HG03039 (cell line): ENCODE measurements around the gene PRELID3B.
A peak's percentile ranks its signal among the peaks of the same experiment; 100 is the strongest.

Experiments
- ATAC-seq: cut with Tn5 transposase; IDR thresholded peaks from one replicate; pipeline ENCODE4 v1.9.1; 2021; ENCODE audit warnings: mild to moderate bottlenecking, moderate library complexity; ENCODE audit not compliant: unreplicated experiment

The PRELID3B gene

DNA sequence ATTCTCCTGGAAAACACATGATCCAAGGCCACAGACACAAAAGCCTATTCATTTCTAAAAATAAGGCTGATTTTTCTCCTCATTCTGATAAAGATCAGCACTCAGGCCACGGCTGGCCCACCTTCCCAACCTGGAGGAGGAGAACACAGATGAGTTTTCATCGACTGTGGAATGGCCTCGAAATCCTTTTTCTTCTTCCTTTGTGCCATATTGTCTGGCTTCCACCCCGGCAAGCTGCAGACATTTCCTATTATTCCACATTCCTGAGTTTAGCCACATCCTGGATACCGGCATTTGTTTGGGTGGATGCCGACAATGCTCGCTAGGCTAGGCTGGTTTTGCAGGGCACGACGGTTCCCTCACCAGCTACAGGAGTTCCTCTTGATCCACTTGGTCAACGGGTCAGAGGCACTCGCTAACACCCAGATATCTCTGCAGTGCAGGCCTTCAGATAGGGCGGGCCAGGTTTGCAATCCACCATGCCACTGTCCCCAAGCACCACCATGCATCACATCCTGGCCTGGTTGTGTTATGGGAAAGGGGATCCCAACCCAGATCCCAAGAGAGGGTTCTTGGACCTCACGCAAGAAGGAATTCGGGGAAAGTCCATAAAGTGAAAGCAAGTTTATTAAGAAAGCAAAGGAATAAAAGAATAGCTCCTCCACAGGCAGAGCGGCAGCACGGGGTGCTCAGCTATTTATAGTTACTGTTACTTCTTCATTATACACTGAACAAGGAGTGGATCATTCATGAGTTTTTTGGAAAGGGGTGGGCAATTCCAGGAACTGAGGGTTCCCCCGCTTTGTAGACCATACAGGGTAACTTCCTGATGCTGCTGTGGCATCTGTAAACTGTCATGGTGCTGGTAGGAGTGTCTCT is 31.4 kb downstream of the PRELID3B start:
- ATAC-seq, result no peak

DNA sequence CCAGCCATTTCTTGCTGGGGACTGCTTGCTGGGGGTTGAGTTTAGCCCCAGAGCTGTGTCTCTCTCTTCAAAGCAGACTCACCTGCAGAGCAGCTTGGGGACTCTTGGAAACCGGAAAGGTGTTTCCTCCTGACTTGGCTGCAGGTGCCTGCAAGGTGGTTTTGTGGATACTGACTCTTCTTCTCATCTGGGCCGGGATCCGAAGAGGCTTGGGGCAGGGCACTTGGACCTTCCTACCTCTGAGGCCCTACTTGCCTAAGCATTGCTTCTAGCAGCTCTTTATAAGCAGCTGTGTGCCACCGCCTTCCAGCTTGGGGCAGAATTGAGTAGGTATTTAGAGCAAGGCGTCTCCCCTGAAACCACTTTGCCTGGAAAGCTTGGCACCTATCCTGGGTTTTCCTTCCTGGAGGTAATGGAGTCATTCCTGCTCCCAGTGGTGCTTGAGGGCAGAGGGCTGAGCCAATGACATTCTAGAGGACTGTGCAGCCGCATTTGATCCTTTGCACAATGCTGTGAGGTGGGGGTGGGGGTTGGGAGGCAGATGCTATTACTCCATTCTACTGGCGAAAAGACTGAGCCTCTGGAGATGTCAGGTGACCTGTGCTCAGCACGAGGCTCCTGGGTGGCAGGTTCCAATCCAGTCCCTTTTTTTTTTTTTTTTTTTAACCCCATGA is 32.1 kb downstream of the PRELID3B start:
- no peak for ATAC-seq

DNA sequence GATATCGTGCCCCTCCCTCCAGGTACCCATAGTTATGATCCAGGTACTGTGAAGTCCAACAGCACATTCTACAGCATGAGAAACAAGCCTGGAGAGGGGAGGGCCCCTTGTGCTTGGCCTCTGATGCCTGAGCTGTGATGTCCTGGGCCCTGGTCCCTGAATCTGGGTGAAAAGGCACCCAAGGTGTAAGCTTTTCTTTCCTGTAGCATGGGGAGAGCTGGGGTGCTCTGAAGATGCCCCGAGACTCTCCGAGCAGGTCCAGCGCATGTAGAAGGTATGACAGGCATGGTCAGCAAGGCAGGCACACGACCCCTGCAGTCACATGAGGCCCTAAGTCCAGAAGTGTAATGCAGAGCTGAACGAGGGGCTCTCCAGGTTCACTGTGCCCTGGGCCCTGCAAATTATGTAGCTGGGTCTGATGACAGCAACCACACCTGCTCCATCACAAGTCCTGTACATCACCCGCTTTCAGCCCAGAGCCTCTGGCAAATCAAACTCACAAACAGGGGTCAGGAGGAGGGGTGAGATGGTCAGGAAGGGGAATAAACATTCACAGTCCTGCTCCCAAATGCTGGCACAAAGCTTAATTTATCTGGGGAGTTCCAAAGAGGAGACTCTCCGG is 33.8 kb downstream of the PRELID3B start:
- no peak for ATAC-seq

DNA sequence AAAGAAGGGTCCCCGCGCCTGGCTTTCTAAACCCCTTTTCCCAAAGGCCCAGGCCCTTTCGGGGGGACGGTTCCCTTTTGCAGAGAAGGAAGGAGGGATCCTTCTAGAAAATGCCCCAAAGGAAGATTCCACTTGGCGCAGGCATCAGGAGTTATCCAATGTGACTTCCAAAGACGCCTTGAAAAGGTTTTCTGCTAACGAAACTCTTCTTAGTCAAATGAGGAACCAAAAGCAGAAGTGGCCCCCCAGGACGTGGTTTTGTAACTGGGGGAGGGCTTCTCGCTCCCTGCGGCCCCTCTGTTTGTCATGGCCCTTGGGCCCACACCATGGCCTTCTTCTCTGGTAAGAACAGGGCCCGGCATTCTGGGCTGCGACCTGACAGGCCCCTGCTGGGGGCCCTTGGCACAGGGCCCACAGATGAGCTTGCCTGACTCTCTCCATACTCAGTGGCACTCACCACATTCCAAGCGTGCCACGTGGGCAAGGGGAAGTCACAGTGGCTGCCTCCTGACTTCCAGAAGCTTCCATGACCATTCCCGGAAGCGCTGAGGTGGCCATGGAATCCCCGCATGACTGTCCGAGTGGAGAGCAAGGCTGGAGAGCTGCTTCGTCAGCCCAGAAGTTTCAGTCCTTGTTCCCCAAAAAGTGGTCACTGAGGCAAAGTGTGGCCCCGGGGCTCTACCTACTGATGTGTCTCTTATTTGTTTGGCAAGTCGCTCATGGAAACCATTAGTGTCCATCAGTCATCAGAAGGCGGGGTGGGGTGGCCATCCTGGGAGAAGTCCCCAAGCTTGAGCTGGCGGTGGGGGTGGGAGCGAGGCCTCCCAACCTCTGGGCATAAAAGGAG is 34.7 kb downstream of the PRELID3B start:
- peak; percentile 30 for ATAC-seq

DNA sequence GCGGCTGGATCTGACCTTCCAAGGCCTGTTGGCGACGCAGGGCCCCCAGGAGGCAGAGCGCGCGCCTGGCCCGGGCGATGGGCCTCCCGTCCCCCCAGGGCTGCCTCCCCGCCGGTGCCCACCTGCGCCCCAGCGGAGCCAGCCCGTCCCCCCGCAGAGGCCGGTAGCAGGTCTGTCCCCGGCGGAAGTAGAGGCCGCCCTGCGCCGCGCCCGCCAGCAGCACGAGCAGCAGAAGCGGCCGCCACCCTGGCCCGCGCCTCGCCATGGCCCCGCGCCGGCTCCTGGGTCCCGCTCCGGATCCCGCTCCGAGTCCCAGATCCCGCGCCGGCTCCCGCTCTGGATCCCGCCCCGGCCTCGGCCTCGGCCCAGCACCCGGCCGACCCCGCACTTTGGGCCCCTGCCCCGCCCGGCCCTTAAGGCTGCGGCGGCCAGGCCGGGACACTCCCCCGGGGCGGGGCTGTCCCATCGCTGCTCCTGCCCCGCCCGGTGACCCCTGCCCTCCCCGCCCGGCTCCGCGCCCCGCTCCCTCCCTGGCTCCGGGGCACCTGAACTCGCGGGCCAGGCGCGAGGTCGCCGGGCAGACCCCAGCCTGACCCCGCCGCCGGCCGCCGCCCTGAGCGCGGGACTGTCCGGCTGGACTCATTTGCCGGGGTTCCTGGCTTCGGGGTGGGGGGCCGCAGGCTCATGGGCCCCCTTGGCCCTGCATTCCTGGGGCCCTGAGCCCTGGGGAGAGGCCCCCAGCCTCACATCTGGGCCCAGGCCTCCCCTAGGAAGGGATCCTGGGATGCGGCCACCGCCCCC is 35.5 kb downstream of the PRELID3B start, which contains the start of gene CTSZ:
CTSZ (minus strand) TSS at position 391 of the 801 bp plus-strand sequence; CDS start at position 265, 126 bp downstream.
- ATAC-seq, result peak; percentile 32

DNA sequence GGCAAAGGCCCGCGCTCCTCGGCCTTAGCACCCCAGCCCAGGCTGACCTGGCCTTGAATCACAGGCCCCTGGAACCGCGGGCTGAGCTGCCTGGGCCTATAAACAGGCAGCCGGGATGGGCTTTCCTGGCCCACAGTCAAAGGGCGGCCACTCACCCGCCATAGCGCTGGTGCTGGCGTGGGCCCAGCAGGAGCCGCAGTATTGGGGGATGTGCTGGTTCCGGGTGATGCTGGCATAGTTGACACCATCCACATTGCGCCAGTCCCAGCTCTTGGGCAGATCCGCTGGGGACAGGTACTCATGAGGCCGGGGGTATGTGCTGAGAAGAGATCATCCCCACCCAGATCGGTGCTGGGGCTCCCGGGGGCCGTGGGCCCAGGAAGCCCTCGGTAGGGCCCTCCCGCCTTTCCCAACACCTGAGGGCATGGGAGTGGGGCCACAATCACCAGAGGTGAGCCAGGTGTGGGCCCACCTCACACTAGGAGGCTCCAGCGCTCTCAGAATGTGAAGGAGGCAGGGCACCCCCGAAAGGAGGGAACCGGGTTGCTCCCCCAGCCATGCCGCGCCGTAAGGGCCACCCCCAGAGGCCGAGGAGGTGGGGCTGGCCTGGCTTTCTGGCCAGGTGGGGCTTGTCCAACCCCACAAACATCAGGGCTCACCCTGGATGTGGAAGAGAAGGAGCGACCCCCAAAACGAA is 36.3 kb downstream of the PRELID3B start:
- no peak for ATAC-seq

DNA sequence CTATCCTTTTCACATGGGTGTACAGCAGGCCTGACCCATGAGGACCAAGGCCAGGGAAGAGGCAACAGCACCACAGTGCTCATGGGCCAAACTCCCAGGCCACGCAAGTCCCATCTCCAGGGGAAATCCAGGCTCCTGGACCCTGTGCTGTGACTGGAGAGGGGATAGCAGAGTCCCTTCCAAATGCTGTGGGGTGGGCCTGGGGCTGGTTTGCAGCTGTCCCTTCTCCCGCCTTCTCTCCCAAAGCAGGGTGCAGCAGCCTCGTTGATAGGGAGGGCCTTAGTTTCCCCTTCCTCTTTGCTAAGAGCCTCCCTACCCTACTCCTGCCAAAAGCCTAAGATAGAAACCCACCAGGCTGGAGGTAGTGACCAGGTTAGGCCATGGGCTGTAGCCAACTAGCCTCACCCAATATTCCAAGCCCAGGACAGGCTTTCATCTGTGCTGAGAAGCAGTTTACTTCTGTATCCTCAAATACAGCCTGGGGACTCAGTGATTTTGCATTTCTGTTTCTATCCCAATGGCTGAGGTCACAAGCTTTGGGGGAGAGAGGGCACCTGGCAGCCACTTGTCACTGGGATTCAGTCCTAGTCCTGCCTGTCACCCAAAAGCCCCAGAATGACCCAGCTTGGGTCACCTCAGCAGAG is 36.9 kb downstream of the PRELID3B start:
- ATAC-seq, result no peak

DNA sequence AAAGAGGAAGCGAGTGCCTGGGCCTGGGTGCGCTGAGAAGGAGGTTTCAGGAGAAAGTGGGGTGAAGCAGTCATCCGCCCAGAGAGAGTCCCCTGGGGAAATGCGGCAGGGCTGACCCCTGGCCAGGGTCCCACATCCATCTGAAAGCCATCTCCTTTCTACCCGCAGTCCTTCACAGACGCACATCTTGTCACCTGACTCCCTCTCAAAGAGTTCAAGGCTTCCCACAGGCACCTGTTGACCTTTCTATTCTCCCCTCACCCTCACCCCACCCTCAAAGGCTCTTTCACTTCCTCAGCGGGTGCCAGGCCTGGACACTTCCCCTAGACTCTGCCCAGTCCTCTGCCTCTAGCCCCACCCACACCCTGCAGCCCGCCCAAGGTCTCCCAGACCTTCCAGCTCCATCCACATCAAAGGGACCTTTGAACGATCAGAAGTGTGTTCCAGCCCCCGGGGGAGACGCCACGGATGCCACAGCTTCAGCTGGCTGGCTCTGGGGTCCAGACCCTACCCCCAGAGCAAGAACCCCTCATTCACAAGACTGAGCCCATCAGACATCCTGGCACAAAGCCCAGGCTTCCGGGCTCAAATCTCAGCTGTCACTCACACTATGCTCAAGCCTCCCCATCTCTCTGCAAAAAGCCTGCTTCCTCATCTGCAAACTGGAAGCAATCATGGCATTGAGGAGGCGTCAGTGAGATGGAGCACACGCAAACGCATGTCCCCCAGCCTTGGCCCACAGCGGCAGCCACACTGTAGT is 37.6 kb downstream of the PRELID3B start:
- ATAC-seq, result peak; percentile 39

DNA sequence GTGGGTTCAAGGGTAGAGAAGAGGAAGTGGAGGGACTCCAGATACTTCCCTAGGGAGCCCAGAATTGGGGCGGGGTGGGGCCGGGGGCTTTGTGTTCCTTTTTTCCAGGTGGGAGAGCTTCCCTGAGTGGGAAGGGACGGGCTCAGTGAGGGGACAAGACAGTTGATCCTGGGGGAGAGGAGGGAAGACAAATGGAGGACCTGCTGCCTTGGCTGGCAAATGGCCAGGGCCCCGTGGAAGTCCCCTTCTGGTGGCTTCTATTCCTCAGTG is 38.2 kb downstream of the PRELID3B start:
- no peak for ATAC-seq

DNA sequence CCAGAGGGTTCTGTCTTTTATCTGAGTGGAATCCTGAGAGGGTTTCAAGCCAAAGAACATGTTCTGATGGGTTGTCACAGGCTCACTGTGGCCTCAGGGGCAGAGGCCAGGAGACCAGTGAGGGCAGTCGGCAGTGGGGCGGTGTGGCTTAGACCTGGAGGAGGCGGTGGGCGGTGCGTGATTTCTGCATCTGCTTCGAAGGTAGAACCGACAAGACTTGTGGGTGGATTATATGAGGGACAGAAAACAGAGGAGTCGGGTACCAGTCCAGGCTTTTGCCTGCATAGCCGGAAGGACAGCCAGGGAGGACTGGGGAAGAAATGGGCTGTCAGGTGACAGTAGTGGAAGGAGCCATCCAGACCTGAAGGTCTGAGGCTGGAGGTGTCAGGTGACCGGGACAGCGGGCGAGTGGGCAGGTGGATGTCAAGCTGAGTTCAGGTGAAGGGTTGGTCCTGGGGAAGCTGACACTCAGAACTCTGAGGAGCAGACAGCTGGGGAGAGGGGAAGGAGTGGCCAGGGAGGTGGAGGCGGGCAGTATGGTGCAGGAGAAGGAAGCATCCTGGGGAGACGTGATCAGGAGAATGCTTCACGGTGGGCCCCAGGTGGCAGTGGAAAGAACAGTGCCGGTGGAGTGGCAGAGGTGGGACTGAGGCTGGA is 38.6 kb downstream of the PRELID3B start:
- no peak for ATAC-seq

DNA sequence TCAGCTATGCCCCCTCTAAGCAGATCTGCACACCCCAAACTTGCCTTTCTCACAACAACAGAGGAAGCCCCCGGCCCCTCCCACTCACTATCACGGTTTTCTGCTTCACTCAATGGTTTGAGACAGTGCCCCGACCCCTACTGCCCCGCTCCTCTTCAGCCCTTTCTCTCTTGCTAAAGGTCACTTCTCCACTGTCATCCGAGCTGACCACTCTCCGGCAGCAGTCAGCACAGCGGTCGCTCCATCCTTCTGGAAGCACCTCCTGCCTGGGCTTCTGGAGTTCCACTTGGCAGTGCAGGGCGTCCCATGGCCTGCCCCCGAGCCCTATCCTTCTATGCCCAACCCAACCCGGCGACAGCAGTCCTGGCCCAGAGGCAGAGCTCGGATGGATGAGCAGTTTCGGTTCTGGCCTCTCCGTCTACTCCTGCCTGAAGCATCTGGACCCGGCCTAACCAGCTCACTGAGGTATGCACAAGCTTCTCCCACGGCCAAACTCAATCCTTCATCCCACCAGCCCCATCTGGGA is 39.6 kb downstream of the PRELID3B start:
- no peak for ATAC-seq

DNA sequence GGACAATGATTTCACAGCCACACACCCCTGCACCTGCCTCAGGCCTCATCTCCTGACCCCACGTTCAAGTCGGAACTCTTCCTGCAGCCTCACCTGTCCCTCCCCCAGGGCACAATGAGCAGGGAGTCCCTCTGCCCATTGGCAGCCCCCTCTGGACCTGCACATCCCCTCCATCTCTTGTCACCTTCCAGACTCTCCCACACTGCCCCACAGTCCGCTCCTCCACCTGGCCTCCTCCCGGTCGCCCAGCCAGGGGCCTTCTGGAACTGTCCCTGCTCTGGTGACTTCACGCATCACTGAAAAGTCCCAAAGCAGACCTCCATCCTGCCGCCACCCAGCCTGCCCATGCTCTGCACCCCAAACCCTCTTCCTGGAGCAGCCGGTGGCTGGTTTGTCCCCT is 40.2 kb downstream of the PRELID3B start:
- no peak for ATAC-seq

DNA sequence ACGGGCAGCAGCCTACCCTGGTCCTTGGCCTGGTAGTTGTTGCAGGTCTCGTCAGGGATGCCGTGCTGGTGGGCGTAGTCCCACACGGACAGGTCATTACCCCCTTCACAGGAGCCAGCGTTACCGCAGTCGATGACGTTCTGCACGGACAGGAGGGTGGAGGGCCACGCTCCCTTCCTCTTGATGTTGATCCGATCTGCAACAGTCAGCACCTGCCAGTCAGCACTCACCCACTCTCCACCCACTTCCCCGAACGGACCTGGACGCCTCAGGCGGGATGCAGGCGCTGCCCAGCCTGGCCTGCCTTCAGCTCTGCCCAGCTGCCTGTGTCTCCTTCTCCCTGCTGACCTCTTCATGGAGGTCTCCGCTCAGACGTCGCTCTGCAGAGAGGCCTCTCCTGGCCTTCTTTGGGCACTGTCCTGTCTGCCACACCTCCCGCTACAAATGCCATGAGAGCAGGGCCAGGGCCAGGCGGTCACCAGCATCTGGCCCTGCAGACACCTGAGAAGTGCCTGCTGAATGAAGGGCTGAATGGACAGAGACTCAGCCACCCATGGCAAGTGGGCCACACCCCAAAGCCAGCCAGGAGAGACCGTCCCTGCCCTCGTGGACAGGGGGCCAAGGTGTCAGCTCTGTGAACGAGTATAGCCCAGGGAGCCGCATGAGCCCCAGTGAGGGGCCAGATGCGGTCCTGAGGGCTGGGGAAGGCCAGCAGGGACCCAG is 41.0 kb downstream of the PRELID3B start:
- ATAC-seq, result no peak

DNA sequence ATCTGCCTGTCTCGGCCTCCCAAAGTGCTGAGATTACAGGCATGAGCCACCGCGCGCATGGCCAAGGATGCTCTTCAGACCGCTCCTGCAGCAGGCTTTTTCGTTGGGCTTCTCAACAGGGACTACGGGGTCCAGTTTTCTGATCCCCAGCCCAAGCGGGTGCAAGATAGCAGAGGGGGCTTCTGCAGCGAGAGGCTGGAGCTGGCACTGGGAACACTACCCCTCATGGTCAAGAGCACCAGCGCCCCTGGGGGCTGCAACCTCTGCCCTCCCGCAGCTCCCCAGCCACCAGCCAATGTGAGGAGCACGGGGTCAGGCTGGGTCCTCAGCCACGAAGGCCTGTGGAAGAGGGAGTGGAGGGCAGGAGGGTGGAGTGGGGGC is 41.5 kb downstream of the PRELID3B start:
- ATAC-seq, result no peak

DNA sequence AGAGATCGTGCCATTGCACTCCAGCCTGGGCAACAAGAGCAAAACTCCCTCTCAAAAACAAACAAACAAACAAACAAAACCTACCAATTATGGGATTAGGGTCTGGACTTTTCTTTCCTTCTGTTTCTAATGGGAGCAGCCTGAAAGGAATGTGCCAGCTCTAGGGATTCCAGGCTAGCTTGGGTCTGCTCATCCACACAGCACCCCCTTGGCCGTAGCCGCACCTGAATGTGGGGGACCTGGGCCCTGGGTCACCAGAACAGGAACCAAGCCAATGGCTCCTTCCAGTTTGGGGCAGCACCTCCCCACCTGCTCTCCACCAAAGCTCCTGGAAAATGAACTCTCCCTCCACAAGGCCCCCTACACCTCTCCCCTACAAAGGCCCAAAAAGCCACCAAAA is 42.3 kb downstream of the PRELID3B start:
- no peak for ATAC-seq

DNA sequence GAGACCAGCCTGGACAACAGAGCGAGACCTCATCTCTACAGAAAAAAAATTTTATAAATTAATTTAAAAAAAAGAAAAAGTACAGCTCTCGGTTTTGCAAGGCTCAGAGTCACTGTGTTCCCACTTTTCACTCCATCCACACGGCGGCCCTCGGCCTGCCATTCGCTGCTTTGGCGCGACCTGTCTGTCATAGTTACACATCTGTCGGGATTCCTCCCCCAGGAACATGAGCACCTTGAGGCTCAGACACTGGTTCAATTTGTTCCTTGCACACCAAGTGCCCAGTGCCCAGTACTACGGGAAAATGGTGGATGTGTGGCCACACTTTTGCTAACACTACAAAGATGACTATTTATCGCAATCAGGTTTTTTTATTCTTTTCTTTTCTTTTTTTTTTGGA is 43.9 kb downstream of the PRELID3B start:
- no peak for ATAC-seq

DNA sequence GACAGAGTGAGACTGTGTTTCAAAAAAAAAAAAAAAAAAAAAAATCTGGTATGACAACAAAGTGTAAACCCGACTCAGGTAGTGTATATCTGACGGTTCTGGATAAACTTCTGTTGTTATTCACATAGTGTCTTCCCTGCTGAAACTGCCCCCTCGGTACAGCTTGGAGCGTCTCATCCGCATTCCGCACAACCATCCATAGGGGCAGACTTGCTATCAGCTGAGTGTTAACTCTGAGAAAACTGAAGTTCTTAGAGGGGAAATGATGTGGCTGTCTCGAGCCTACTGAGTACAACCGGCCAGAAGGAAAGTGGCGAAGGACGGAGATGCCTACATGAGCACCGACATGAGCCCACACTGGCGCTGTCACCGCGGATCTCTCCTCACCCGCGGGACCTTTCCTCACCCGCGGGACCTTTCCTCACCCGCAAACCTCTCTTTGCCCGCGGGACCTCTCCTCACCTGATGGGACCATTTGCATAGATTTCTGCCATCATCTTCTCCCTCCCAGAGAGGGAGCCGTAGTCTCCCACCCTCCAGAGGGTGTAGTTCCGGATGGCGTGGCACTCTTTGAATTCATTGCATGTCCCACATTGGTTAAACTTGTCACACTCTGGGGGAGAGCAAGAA is 45.3 kb downstream of the PRELID3B start:
- no peak for ATAC-seq
